Esophagus muscularis mucosa (tissue), 4 donors: ENCODE measurements around the gene CARM1. TPM values are rescaled to one million over a fixed set of nuclear protein-coding genes. Genes with fewer than 3 reads are reported as not detected.

Source experiments
- DNase-seq: peaks from one replicate; pipeline ENCODE4 v3.0.0-alpha.2; 2017; ENCODE audit errors: extremely low spot score
- H3K27ac ChIP-seq, 4 donors: fragments of 200-600 bp; sonication (generic); replicated peaks in 1 of 4; 1 replicate in 3 of 4; 2 replicates in 1 of 4; pipeline ENCODE4 v1.5.1; 2016 to 2019; ENCODE audit warnings: mild to moderate bottlenecking in 1 of 4
- H3K27me3 ChIP-seq, 4 donors: fragments of 200-600 bp; sonication (generic); one replicate each; pipeline versions ENCODE4 v1.5.1 to v1.6.0; 2016 to 2019
- H3K36me3 ChIP-seq, 4 donors: fragments of 200-600 bp; sonication (generic); one replicate each; pipeline ENCODE4 v1.5.1; 2016 to 2019
- H3K4me1 ChIP-seq, 4 donors: fragments of 200-600 bp; sonication (generic); one replicate each; pipeline ENCODE4 v1.5.1; 2016 to 2019
- H3K4me3 ChIP-seq, 4 donors: fragments of 200-600 bp; sonication (generic); 1 replicate in 2 of 4; 2 replicates in 2 of 4; pipeline ENCODE4 v1.5.1; 2016 to 2019; ENCODE audit warnings: mild to moderate bottlenecking in 4 of 4, moderate library complexity in 1 of 4
- H3K9me3 ChIP-seq, 4 donors: fragments of 200-600 bp; sonication (generic); 1 replicate in 3 of 4; 2 replicates in 1 of 4; pipeline ENCODE4 v1.5.1; 2016 to 2019
- CTCF ChIP-seq, 3 experiments: fragments of 200-600 bp in 2 of 3; fragments of 450-650 bp in 1 of 3; sonication (generic) in 2 of 3; IDR thresholded peaks; one replicate each; pipeline ENCODE4 v1.5.1; 2017 to 2019; ENCODE audit warnings: antibody characterized with exemption in 3 of 3, mild to moderate bottlenecking in 2 of 3, moderate library complexity in 1 of 3
- EP300 ChIP-seq: sonication (generic); formaldehyde crosslinking; IDR thresholded peaks from one replicate; pipeline ENCODE4 v1.6.1; 2017; ENCODE audit warnings: antibody characterized with exemption
- POLR2A ChIP-seq: fragments of 450-650 bp; IDR thresholded peaks from one replicate; pipeline ENCODE4 v1.6.1; 2017; ENCODE audit warnings: antibody characterized with exemption, moderate library complexity, mild to moderate bottlenecking, low read depth
- POLR2AphosphoS5 ChIP-seq, 2 donors: sonication (generic); formaldehyde crosslinking; IDR thresholded peaks; one replicate each; pipeline ENCODE4 v1.6.1; 2017; ENCODE audit warnings: antibody characterized with exemption in 2 of 2
- WGBS: methylation state at CpG from one replicate; pipeline ENCODE4 v1.1.5; 2018; 5-methylcytosine and 5-hydroxymethylcytosine counted together
- intact Hi-C: fragments of 100-400 bp; cut with DNase I; formaldehyde crosslinking; loops from one replicate; pipeline ENCODE4 v1.15.1; 2023
- total RNA-seq, 4 donors: library from RNA; depleted of rRNA; stranded (reverse); fragments of >200 nt; gene quantifications; one replicate each; pipeline versions ENCODE4 v1.1.0 to v1.2.1, GENCODE V29; 2016

The CARM1 gene
- total RNA-seq, 4 donors from 2014 or later: 24.9 to 43.5 (median 30.6) TPM

- no peaks in the 10 kb centered on the region for H3K27me3 ChIP-seq
- no peak overlapping the region for H3K4me3 ChIP-seq
- H3K27ac ChIP-seq: no peak overlapping the region
- TF ChIP-seq POLR2AphosphoS5 (IDR thresholded peaks at IDR 0.05) (no peak), POLR2A (no peak), CTCF (IDR thresholded peaks at IDR 0.05) (no peak), EP300 (no peak)
- H3K36me3 ChIP-seq: no peaks in the 10 kb centered on the region
- intact Hi-C loops: no loop called here
- H3K9me3 ChIP-seq: no peaks in the 10 kb centered on the region
- no peak for DNase-seq
- H3K4me1 ChIP-seq: peaks cover 16 to 47% (median 31%) of the 10 kb centered on the region in 4 donors
- 93% methylated on average over 4 of the region's 4 CpGs for WGBS
Measured at GRCh38 chr19:10964903-10965302, 93.5 kb downstream of the CARM1 start.

DNA sequence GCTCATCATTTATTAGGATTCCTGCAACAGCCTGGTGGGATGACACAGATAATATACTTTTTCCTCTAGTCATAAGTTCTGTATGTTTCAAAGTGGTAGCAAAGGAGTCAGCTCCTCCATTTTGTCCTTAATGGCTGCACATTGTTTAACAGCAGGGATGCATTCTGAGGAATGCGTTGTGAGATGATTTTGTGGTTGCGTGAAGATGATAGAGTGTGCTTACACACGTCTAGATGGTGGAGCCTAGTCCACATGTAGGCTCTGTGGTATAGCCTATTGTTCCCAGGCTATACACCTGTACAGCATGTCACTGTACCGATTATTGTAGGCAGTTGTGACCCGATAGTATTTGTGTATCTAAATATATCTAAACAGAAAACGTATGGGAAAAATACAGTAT is 94.0 kb downstream of the CARM1 start:
- Histone ChIP-seq H3K9me3 (no peaks in the 10 kb centered on the region), H3K36me3 (no peaks in the 10 kb centered on the region), H3K4me3 (no peak overlapping the region), H3K4me1 (peaks cover 14 to 43% (median 29%) of the 10 kb centered on the region in 4 donors), H3K27me3 (no peaks in the 10 kb centered on the region), H3K27ac (no peak overlapping the region)
- intact Hi-C loops: no loop called here
- TF ChIP-seq POLR2AphosphoS5 (IDR thresholded peaks at IDR 0.05) (no peak), EP300 (no peak), CTCF (IDR thresholded peaks at IDR 0.05) (no peak), POLR2A (no peak)
- no peak for DNase-seq
- WGBS: 80% methylated on average over 6 of the region's 6 CpGs

DNA sequence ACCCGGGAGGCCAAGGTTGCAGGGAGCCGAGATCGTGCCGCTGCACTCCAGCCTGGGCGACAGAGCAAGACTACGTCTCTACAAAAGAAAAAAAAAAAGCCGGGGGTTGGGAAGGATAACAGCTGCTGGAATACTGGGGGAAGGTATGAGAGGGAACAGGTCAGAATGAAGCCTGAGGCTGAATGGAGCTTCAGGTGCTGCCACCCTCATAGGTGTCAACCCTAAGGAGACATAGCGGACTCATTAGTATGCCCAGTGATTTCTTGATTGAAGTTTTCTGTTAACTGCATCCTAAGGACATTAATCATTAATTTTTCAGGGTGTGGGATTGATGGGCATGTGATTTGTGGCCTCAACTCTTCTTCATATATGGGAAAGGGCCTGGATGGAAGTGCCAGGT is 95.5 kb downstream of the CARM1 start:
- Histone ChIP-seq H3K27me3 (no peaks in the 10 kb centered on the region), H3K36me3 (no peaks in the 10 kb centered on the region), H3K4me1 (peaks cover 14 to 41% (median 28%) of the 10 kb centered on the region in 4 donors), H3K9me3 (no peaks in the 10 kb centered on the region), H3K4me3 (no peak overlapping the region), H3K27ac (no peak overlapping the region)
- no peak for DNase-seq
- WGBS: 89% methylated on average over 8 of the region's 8 CpGs
- TF ChIP-seq CTCF (IDR thresholded peaks at IDR 0.05) (no peak), POLR2AphosphoS5 (IDR thresholded peaks at IDR 0.05) (no peak), EP300 (no peak), POLR2A (no peak)
- intact Hi-C loops: no loop called here

DNA sequence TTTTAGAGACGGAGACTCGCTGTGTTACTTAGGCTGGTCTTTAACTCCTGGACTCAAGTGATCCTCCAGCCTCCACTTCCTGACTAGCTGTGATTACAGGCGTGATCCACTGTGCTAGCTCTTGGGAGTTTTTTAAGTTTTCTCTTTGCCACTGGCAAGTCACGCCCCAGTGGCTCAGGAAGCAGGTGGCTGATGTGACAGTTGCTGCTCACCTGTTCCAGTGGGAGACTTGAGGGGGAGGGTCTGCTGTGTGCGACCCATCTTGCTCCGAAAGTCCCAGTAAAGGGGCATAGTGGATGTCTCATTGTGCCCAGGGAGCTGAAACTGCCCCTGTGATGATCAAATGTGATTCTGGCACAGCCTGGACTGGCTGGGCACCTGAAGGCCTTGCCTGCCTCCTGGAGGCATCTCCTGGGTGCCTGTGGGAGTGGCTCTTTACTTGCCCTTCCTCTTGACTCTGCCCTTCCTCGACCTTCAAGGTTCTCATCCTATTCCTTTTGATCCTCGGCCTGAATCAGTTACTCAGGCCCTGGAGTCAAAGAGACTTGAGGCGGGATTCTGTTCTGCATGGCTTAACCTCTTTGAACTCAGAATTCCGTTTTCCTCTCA is 97.3 kb downstream of the CARM1 start:
- Histone ChIP-seq H3K27ac (no peak overlapping the region), H3K4me3 (no peak overlapping the region), H3K36me3 (no peaks in the 10 kb centered on the region), H3K4me1 (peaks cover 0 to 24% (median 11%) of the 10 kb centered on the region in 4 donors), H3K27me3 (no peaks in the 10 kb centered on the region), H3K9me3 (no peaks in the 10 kb centered on the region)
- no peak for TF ChIP-seq POLR2AphosphoS5 (IDR thresholded peaks at IDR 0.05)
- no peak for TF ChIP-seq POLR2A
- TF ChIP-seq CTCF (IDR thresholded peaks at IDR 0.05): no peak
- no peak for TF ChIP-seq EP300
- intact Hi-C loops: no loop called here
- no peak for DNase-seq
- WGBS: 84% methylated on average over 10 of the region's 10 CpGs
